HG03135 (cell line): Measurements from ENCODE around the gene ALG14.
"Not testable (repeated sequence)": the region's sequence is repeated elsewhere in the genome, so short reads cannot be mapped to it uniquely, and the experiment has no call there.

Experiments
- ATAC-seq: cut with Tn5 transposase; IDR thresholded peaks from one replicate; pipeline ENCODE4 v1.9.1; 2021; ENCODE audit warnings: mild to moderate bottlenecking, moderate library complexity; ENCODE audit not compliant: unreplicated experiment

ALG14 gene

DNA sequence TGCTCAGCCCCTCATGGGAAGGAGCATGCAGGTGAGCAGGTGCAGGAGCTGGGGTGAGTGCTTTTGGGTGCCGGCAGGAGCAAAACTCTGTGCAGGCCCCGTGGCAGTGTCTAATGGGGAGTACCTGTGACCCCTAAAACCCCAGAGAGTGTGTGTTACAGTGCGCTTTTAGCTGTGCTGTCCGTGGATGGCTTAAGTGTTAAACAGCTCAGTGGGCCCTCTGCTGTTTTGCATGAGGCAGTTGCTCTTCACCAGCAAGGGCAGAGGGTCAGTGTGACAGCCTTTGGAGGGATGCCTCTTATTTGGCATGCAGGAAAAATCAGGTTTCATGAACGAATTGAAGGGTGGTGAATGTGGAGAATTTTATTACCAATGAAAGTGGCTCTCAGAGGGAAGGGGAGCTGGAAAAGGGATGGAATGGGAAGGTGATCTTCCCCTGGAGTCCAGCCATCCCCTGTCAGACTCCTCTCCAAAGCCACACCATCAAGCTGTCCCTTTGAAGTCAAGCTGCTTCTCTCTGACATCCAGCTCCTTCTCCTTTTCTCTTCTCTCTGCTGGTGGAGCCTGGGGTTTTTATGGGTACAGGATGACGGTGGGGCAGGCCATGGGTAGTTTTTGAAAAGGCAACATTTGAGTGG is 17.0 kb upstream of the ALG14 start:
- ATAC-seq: no peak

GRCh38 chr1:95088303-95088702 is 15.6 kb upstream of the ALG14 start:
- ATAC-seq: no peak

GRCh38 chr1:95086949-95087533 is 14.3 kb upstream of the ALG14 start:
- no peak for ATAC-seq

- ATAC-seq: no peak
Measured at GRCh38 chr1:95085376-95085775, 12.6 kb upstream of the ALG14 start.

DNA sequence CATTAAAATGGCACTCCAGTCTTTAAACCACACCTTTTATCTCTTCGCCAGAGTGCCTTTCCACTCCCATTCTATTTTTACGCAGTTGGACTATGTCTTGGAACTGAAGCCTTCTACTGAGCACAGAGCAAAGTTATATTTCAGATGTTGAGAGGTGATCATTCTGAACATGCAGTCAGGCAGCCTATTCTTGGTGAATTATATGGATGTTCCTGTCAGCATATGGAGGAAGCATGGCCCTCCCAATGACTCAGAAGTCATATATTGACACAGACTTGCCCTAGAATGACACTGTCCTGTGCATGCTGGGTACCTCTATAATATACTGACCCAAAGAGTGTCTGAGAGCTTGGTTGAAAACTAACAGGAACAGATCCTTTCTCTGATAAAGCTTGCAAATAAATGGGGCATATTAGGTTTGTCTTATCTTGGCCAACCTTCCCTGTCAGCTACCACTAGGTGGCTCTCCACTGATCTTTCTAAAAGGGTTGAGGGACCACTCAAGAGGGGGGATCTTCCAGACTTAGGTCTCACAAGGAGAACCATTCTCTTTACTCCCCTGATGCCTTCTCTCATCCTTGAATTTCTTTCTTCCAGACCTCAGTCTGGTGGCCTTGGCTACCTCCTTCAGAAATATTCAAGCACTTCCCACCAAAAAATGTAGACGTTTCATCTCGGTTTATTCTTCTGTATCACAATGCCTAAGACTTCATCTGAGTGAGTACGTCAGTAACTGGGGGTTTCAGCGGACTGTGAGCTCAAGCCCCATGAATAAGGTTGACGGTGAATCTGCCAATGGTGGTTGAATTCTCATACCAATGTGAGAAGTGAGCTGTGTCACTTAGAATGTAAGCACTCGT is 11.8 kb upstream of the ALG14 start:
- ATAC-seq: peak; percentile 72

DNA sequence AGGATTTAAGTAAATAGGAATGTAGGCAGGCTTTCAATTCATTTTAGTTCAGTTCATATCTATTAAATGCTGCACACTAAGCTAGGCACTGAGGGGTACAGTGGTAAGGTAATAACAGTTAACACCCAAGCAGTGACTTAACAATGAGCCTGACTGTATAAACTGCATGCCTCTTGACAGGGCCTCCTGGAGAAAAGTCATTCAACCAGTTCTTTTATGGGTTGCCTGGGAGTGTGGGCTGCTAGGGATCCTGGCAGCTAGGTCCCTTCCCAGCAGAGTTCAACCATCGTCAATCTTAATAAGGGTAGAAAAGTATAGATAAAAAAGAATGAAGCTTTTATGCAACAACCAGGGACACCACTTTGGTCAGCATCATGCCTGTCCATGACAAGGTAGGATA is 8.1 kb upstream of the ALG14 start:
- ATAC-seq: no peak

- no peak for ATAC-seq
Measured at GRCh38 chr1:95080446-95080845, 7.7 kb upstream of the ALG14 start.

DNA sequence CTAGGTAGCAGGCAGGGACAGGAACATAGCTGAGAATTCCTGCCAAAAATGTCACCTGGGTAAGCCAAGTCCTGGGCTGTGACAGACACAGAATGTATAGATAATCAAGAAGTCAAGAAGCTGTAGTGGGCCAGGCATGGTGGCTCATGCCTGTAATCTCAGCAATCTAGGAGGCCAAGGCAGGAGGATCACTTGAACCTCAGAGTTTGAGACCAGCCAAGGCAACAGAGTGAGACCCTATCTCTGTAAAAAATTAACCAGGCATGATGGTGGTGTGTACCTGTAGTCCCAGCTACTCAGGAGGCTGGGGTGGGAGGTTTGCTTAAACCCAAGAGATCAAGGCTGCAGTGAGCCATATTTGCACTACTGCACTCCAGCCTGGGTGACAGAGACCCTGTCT is 3.3 kb upstream of the ALG14 start:
- ATAC-seq: no peak

DNA sequence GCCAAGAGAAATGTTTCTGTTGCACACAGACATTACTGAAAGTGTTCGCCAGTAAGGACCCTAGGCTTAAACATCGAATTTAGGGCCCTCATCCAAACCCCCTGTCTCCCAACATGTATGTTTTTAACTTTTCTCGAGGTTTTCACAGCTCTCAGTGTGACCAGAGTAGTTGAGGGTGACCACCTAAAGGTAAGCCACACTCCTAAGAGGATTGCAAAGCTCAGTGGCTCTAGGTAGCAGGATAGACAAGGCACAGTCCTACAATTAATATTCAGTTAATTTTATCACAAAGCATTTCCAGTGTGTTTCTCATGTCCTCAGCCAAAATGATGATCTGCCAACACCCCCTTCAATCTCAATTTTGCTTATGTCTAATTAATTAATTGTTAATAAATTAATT is 695 bp upstream of the ALG14 start:
- no peak for ATAC-seq

DNA sequence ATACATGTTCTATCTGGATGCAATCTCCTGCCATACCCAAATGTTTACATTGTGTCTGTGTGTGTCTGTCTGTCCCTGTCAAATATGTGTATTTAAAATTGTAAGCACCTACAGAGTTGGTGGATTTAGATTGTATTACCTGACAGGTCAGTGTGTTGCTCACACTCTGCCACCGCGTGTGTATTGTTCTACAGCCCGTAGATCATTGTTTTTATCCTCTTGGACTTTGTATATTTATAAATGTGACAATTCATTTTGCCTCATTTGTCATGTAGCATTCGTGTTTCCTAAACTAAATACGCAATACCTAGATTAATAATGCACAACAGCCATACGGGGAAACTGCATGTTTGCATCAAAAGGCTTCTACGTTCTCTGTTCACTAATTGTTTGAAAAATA is 634 bp downstream of the ALG14 start:
- no peak for ATAC-seq

- no peak for ATAC-seq
Measured at GRCh38 chr1:95071539-95071938, 1.2 kb downstream of the ALG14 start.

GRCh38 chr1:95069710-95070093 is 3.0 kb downstream of the ALG14 start:
- ATAC-seq: no peak

DNA sequence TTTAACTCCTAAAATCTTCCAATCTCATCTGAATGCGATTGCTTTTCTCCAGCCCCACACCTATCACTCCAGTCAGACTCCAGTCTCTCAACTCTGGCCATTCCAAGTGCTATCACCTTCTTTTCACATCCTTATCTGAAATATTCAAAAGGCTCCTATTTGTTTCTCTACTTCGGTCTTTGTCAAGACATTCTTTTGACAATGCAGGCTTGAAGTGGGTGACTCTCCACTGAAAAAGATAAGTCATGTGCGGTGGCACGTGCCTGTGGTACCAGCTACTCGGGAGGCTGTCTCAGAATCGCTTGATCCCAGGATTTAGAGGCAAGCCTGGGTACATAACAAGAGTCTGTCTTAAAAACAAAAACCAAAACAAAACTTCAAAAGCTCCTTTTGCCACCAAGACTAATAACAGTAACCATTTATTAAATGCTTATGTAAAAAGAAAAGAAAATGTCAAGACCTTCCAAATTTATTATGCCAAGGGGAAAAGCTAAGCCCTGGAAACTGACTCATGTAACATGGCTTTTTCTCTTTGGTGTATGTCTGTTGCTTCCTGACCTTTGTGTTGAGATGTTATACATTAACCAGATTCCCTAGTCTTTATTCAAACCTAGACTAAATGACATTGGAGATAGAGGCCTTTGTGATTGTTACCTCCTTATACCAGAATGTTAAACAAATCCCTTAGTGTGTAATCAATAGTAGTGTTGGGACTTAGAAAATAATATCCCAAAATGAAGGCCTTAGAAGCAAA is 3.6 kb downstream of the ALG14 start:
- no peak for ATAC-seq

DNA sequence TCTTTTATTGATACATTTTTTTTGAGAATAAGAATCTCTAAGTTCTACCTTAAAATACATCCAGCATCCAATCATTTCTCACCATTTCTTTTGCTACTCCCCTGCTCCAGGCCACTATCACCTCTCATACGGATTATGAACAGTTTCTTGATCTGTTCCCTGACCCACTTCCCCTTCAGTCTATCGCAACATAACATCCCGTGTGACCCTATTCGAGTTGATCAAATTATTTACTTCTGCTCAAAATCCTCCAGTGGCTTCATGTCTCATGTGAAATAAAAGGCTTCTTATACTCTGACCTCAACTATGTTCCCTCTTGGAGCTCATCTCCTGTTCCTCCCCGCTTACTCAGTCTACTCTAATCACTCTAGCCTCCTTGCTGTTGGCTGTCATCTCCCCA is 5.2 kb downstream of the ALG14 start:
- ATAC-seq: no peak

GRCh38 chr1:95067062-95067461 is 5.7 kb downstream of the ALG14 start:
- no peak for ATAC-seq

DNA sequence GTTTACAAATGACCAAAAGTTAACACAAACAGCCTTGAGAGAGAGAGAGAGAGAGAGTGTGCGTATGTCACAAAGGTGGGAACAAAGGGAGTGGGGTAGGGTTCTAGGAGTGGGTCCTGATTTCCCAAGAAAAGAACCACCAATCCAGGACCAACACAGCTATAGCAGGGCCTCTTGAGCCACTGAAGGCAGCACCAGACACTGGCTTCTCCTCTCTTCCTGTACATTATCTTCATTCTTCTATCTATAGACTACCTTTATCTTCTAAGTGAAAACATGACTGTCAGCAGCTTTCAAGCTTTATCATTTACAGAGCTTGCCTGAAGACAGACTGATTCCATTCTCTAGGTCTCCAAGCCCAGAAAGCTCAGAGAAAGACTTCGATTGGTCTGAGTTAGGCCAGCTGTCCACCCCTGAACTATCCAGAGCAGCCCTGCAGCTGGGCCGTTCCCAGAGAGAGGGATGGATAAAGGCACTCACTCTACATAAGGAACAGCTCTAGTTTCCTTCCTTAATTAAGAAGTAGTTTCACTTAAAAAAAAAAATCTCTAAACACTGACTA is 11.2 kb downstream of the ALG14 start:
- ATAC-seq: no peak

- no peak for ATAC-seq
Measured at GRCh38 chr1:95058974-95059373, 13.8 kb downstream of the ALG14 start.

DNA sequence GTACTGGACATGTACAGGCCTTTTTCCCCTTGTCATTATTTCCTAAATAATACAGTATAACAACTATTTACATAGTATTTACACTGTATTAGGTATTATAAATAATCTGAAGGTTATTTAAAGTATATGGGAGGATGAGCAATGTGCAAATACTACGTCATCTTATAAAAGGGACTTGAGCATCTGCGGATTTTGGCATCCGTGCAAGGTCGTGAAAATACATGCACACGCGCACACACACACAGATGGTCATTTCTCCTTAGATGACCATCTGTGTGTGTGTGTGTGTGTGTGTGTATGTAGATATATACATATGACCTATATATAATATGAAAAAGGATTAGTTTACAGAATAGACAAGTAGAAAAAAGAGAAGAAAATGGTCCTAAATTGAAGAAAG is 15.4 kb downstream of the ALG14 start:
- ATAC-seq: no peak

DNA sequence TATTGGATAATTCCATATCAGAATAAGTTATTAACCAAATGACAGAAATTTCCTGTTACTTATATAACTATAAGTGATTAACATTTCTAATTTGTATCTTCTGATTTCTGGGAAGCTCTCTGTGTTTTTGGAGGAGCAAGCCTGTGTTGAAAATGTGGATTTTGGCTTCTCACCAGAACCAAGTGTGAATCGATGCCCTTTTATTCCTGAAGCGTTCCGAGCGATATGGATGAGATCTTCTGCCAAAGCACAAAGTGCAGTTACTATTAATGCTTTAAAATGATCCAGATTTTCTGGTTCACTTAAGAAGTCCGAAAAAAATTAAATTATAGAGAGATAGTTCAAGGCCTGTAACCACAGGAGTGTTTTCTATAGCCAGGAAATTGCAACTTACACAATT is 22.8 kb downstream of the ALG14 start:
- ATAC-seq: no peak

- ATAC-seq: no peak
Measured at GRCh38 chr1:95048317-95048716, 24.4 kb downstream of the ALG14 start.

- not testable (repeated sequence) for ATAC-seq
Measured at GRCh38 chr1:95047624-95048023, 25.1 kb downstream of the ALG14 start.
